Type B pancreatic cell (in vitro differentiated cells): ENCODE results near the gene OR10C1. TPM values are rescaled to one million over a fixed set of nuclear protein-coding genes. Genes with fewer than 3 reads are reported as not detected.

Experiments used
- DNase-seq: peaks from one replicate; pipeline ENCODE4 v3.0.0; 2021; ENCODE audit warnings: mixed read lengths; ENCODE audit not compliant: unreplicated experiment; ENCODE audit errors: extremely low spot score
- H3K27ac Mint-ChIP-seq: 2 replicates; pipeline ENCODE4 v1.8.0; 2021; ENCODE audit warnings: mild to moderate bottlenecking, mixed read lengths
- H3K27me3 Mint-ChIP-seq: 2 replicates; pipeline ENCODE4 v1.8.0; 2021; ENCODE audit warnings: mixed read lengths
- H3K36me3 Mint-ChIP-seq: 2 replicates; pipeline ENCODE4 v1.8.0; 2021; ENCODE audit warnings: mixed read lengths
- H3K4me1 Mint-ChIP-seq: one replicate; pipeline ENCODE4 v1.8.0; 2021; ENCODE audit warnings: mixed read lengths; ENCODE audit not compliant: unreplicated experiment
- H3K4me3 Mint-ChIP-seq: 2 replicates; pipeline ENCODE4 v1.8.0; 2021; ENCODE audit warnings: mild to moderate bottlenecking, mixed read lengths
- H3K9me3 Mint-ChIP-seq: 2 replicates; pipeline ENCODE4 v1.8.0; 2021; ENCODE audit warnings: mixed read lengths
- total RNA-seq: library from RNA; stranded (reverse); gene quantifications from 2 replicates; pipeline ENCODE4 v1.2.1, GENCODE V29; 2021; ENCODE audit warnings: low replicate concordance
- TF ChIP-seq, protein P1 (sequence below): fragments of 200-600 bp; sonication (generic); conservative IDR thresholded peaks from 2 replicates; pipeline ENCODE4 v1.5.0; 2021; ENCODE audit warnings: antibody characterized with exemption, mild to moderate bottlenecking

The OR10C1 gene
- total RNA-seq, 1 donor from 2014 or later = not detected

DNA sequence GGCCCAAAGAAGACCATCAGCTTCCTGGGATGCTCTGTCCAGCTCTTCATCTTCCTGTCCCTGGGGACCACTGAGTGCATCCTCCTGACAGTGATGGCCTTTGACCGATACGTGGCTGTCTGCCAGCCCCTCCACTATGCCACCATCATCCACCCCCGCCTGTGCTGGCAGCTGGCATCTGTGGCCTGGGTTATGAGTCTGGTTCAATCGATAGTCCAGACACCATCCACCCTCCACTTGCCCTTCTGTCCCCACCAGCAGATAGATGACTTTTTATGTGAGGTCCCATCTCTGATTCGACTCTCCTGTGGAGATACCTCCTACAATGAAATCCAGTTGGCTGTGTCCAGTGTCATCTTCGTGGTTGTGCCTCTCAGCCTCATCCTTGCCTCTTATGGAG lies 22.9 kb downstream of the OR10C1 start:
- Mint-ChIP-seq H3K9me3 (no peaks in the 10 kb centered on the region), H3K27me3 (peaks cover 33% of the 10 kb centered on the region), H3K36me3 (no peaks in the 10 kb centered on the region), H3K4me3 (no peak overlapping the region), H3K4me1 (no peaks in the 10 kb centered on the region), H3K27ac (no peak overlapping the region)
- TF ChIP-seq, protein P1, sequence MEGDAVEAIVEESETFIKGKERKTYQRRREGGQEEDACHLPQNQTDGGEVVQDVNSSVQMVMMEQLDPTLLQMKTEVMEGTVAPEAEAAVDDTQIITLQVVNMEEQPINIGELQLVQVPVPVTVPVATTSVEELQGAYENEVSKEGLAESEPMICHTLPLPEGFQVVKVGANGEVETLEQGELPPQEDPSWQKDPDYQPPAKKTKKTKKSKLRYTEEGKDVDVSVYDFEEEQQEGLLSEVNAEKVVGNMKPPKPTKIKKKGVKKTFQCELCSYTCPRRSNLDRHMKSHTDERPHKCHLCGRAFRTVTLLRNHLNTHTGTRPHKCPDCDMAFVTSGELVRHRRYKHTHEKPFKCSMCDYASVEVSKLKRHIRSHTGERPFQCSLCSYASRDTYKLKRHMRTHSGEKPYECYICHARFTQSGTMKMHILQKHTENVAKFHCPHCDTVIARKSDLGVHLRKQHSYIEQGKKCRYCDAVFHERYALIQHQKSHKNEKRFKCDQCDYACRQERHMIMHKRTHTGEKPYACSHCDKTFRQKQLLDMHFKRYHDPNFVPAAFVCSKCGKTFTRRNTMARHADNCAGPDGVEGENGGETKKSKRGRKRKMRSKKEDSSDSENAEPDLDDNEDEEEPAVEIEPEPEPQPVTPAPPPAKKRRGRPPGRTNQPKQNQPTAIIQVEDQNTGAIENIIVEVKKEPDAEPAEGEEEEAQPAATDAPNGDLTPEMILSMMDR = no peak
- no peak for DNase-seq

- TF ChIP-seq, protein P1 = no peak
- Mint-ChIP-seq H3K4me3 (no peak overlapping the region), H3K27ac (no peak overlapping the region), H3K9me3 (no peaks in the 10 kb centered on the region), H3K4me1 (no peaks in the 10 kb centered on the region), H3K36me3 (no peaks in the 10 kb centered on the region), H3K27me3 (peaks cover 18% of the 10 kb centered on the region)
- no peak for DNase-seq
Measured at GRCh38 chr6:29465279-29465678, 26.2 kb downstream of the OR10C1 start.

DNA sequence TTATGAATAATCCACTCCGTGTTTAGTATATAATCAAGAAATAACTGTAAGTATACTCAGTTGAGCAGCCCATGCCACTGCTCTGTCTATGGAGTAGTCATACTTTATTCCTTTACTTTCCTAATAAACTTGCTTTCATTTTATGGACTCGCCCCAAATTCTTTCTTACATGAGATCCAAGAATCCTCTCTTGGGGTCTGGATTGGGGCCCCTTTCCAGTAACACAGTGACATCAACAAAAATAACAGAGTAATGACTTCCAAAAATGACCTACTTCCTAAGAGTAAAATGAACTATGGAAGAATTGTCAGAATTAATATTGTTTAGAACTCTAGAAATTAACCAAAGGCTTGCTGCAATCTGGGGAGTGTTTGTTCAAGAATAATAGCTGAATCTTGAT lies 26.7 kb downstream of the OR10C1 start:
- Mint-ChIP-seq H3K4me3 (no peak overlapping the region), H3K27ac (no peak overlapping the region), H3K9me3 (no peaks in the 10 kb centered on the region), H3K4me1 (no peaks in the 10 kb centered on the region), H3K27me3 (peaks cover 18% of the 10 kb centered on the region), H3K36me3 (no peaks in the 10 kb centered on the region)
- no peak for DNase-seq
- TF ChIP-seq, protein P1 = no peak

GRCh38 chr6:29466241-29466640 lies 27.1 kb downstream of the OR10C1 start:
- H3K27ac Mint-ChIP-seq = no peak overlapping the region
- no peaks in the 10 kb centered on the region for H3K9me3 Mint-ChIP-seq
- no peak for DNase-seq
- no peaks in the 10 kb centered on the region for H3K36me3 Mint-ChIP-seq
- TF ChIP-seq, protein P1 = no peak
- no peak overlapping the region for H3K4me3 Mint-ChIP-seq
- H3K27me3 Mint-ChIP-seq = peaks cover 17% of the 10 kb centered on the region
- H3K4me1 Mint-ChIP-seq = no peaks in the 10 kb centered on the region

DNA sequence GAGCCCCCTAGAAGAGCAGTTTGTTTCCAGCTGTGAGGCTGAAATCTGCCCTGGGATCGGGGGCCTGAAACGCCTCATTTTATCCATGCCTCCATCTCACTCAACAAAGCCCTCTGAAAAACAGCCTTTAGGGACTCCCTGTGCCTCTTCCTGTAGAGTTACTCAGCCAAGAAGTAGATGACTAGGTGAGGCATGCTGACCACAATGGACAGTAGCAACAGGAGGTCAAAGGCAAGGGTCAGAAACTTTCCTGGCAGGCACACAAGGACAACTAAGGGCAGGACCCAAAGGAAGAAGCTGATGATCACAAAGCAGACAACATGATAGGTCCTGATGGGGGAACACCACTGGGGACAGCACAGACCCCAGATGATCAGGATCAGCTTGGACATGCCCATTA lies 35.9 kb downstream of the OR10C1 start:
- Mint-ChIP-seq H3K9me3 (no peaks in the 10 kb centered on the region), H3K27ac (no peak overlapping the region), H3K4me1 (no peaks in the 10 kb centered on the region), H3K36me3 (no peaks in the 10 kb centered on the region), H3K27me3 (peaks cover 18% of the 10 kb centered on the region), H3K4me3 (no peak overlapping the region)
- TF ChIP-seq, protein P1 = no peak
- no peak for DNase-seq

GRCh38 chr6:29477923-29478450 lies 38.9 kb downstream of the OR10C1 start:
- peaks cover 10% of the 10 kb centered on the region for H3K27me3 Mint-ChIP-seq
- TF ChIP-seq, protein P1 = no peak
- no peaks in the 10 kb centered on the region for H3K36me3 Mint-ChIP-seq
- no peak overlapping the region for H3K27ac Mint-ChIP-seq
- no peaks in the 10 kb centered on the region for H3K4me1 Mint-ChIP-seq
- H3K9me3 Mint-ChIP-seq = no peaks in the 10 kb centered on the region
- no peak for DNase-seq
- H3K4me3 Mint-ChIP-seq = no peak overlapping the region
